Kidney (tissue), 14 donors: ENCODE measurements around the gene HPD. TPM values are rescaled to one million over a fixed set of nuclear protein-coding genes. Genes with fewer than 3 reads are reported as not detected.

ENCODE experiments used
- DNase-seq, 5 donors: peaks; one replicate each; pipeline ENCODE4 v3.0.0-alpha.2; 2013 to 2020
- FAIRE-seq: peaks from 2 replicates; lab custom pipeline; 2012; peaks lifted over from hg19 to GRCh38; lab: Jason Lieb, UNC
- H3K27ac ChIP-seq, 2 donors: one replicate each; pipeline ENCODE4 v1.7.0; 2013; ENCODE audit warnings: low read depth in 2 of 2, low read length in 2 of 2, inconsistent platforms in 1 of 2
- H3K27me3 ChIP-seq: one replicate; pipeline ENCODE4 v1.7.1; 2013; ENCODE audit warnings: low read length, inconsistent platforms; ENCODE audit not compliant: control insufficient read depth, insufficient read depth
- H3K36me3 ChIP-seq, 3 donors: one replicate each; pipeline versions ENCODE4 v1.7.0 to v1.7.1; 2013; ENCODE audit warnings: low read length in 3 of 3, control low read depth in 1 of 3, inconsistent platforms in 1 of 3; ENCODE audit not compliant: insufficient read depth in 3 of 3, control insufficient read depth in 2 of 3
- H3K4me1 ChIP-seq, 3 donors: one replicate each; pipeline versions ENCODE4 v1.7.0 to v1.7.1; 2013; ENCODE audit warnings: low read length in 3 of 3, inconsistent platforms in 1 of 3, low read depth in 1 of 3; ENCODE audit not compliant: control insufficient read depth in 2 of 3, insufficient read depth in 2 of 3
- H3K4me3 ChIP-seq, 3 donors: one replicate each; pipeline versions ENCODE4 v1.7.0 to v1.8.1; 2013; ENCODE audit warnings: low read length in 3 of 3, control low read depth in 1 of 3, inconsistent platforms in 1 of 3
- H3K9ac ChIP-seq, 3 donors: one replicate each; pipeline versions ENCODE4 v1.7.0 to v1.7.1; 2013; ENCODE audit warnings: low read length in 3 of 3, control low read depth in 1 of 3, inconsistent platforms in 1 of 3
- H3K9me3 ChIP-seq, 3 donors: one replicate each; pipeline versions ENCODE4 v1.7.0 to v1.7.1; 2013; ENCODE audit warnings: low read length in 3 of 3, control low read depth in 1 of 3, inconsistent platforms in 1 of 3; ENCODE audit not compliant: control insufficient read depth in 2 of 3, insufficient read depth in 1 of 3
- CTCF ChIP-seq: IDR thresholded peaks from 3 replicates; pipeline ENCODE4 v1.5.1; 2012; ENCODE audit warnings: mild to moderate bottlenecking, moderate library complexity, borderline replicate concordance; ENCODE audit not compliant: insufficient read depth; ENCODE audit errors: extremely low read depth
- intact Hi-C: fragments of 100-400 bp; cut with DNase I; formaldehyde crosslinking; loops from one replicate; pipeline ENCODE4 v1.11.1; 2022
- polyA plus RNA-seq: library from polyadenylated mRNA; stranded (reverse); fragments of 350-450 nt; fragmentation: Illumina TruSeq; extraction: RNeasy Lipid Tissue Mini Kit (QIAGEN cat#74804); gene quantifications from one replicate; pipeline ENCODE4 v1.2.3, GENCODE V29; 2014; ENCODE audit warnings: low read depth, low replicate concordance; ENCODE audit not compliant: insufficient read depth
- total RNA-seq: library from RNA; stranded (reverse); fragmentation: NEBNext Ultra II Directional; extraction: Animal tissue kit (Norgen Biotek cat#: 25700); gene quantifications from one replicate; pipeline ENCODE4 v1.2.1, GENCODE V29; 2021
- donor health status: control.
- donor health status: control.
- donor health status: control.
- donor health status: control.
- donor health status: control.
- donor health status: DM: yes; HTN: yes; CAD: no.
- donor health status: Normal renal cell carcinoma (clear cell type).

The HPD gene
- total and polyA plus RNA-seq, 2 donors from 2014 or later: 4.6 to 393 TPM

DNA sequence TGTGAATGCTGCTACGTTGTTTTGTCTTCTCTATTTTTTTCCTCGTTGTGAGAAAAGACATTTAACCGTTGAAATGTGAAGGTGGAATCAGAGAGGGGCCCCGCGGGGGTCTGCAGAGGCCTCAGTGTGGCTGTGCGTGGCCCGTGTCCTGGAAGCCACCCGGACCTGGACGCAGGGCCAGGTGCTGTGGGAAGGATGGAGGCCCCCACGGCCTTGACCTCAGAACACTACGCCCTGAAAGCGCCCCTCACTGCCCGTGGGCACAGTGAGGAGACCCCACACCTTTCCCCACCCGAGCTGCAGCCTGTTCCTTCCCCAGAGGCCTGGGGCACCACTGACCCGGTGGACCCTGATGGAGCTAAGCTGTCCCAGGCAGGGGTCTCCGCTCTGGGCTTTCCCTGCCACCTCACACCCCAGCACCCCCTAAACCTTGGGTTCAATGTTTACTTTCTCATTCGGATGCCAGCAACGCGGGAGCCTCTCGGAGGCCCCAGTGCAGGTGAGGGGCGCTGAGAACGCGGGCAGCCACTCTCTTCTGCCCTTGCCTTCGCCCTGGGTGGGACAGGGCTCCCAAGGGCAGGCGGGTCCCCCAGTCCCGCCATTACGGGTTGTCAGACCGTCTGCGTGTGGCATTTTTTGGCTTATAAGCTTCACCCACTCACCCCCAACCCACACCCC is 27.9 kb downstream of the HPD start:
- Histone ChIP-seq H3K4me1 (peaks cover 0 to 2% (median 0%) of the 10 kb centered on the region in 3 donors), H3K9ac (no peak overlapping the region), H3K9me3 (no peaks in the 10 kb centered on the region), H3K4me3 (no peak overlapping the region), H3K27me3 (no peaks in the 10 kb centered on the region), H3K36me3 (peaks cover 2 to 29% (median 14%) of the 10 kb centered on the region in 3 donors), H3K27ac (no peak overlapping the region)
- FAIRE-seq: no peak
- DNase-seq: no peak
- intact Hi-C loops: no loop called here
- TF ChIP-seq CTCF: no peak

GRCh38 chr12:121830134-121830533 is 28.5 kb downstream of the HPD start:
- Histone ChIP-seq H3K4me1 (peaks cover 0 to 2% (median 0%) of the 10 kb centered on the region in 3 donors), H3K27ac (no peak overlapping the region), H3K4me3 (no peak overlapping the region), H3K27me3 (no peaks in the 10 kb centered on the region), H3K9me3 (no peaks in the 10 kb centered on the region), H3K36me3 (peaks cover 2 to 29% (median 14%) of the 10 kb centered on the region in 3 donors), H3K9ac (no peak overlapping the region)
- no peak for FAIRE-seq
- intact Hi-C loops: no loop called here
- no peak for DNase-seq
- no peak for TF ChIP-seq CTCF

- peaks cover 0 to 2% (median 0%) of the 10 kb centered on the region in 3 donors for H3K4me1 ChIP-seq
- no peaks in the 10 kb centered on the region for H3K27me3 ChIP-seq
- FAIRE-seq (no peak), DNase-seq (no peak)
- H3K36me3 ChIP-seq: peaks cover 2 to 29% (median 14%) of the 10 kb centered on the region in 3 donors
- intact Hi-C loops: no loop called here
- no peak for TF ChIP-seq CTCF
- no peak overlapping the region for H3K4me3 ChIP-seq
- H3K9me3 ChIP-seq: no peaks in the 10 kb centered on the region
- H3K9ac ChIP-seq: no peak overlapping the region
- H3K27ac ChIP-seq: no peak overlapping the region
Observed at GRCh38 chr12:121829250-121829918, 29.3 kb downstream of the HPD start.
